HG03108 (cell line): ENCODE results near the gene ARHGAP6.

ENCODE experiments used
- ATAC-seq: cut with Tn5 transposase; IDR thresholded peaks from one replicate; pipeline ENCODE4 v1.9.1; 2021; ENCODE audit warnings: moderate library complexity; ENCODE audit not compliant: unreplicated experiment

ARHGAP6 gene

GRCh38 chrX:11464380-11464779 is 201.3 kb downstream of the ARHGAP6 start:
- ATAC-seq, result no peak

- ATAC-seq, result no peak
Observed at GRCh38 chrX:11462648-11463047, 203.1 kb downstream of the ARHGAP6 start.

- ATAC-seq, result no peak
Observed at GRCh38 chrX:11462136-11462535, 203.6 kb downstream of the ARHGAP6 start.

- no peak for ATAC-seq
Observed at GRCh38 chrX:11461201-11462001, 204.3 kb downstream of the ARHGAP6 start.

GRCh38 chrX:11460347-11460746 is 205.4 kb downstream of the ARHGAP6 start:
- ATAC-seq, result no peak

- ATAC-seq, result no peak
Observed at GRCh38 chrX:11458170-11458569, 207.6 kb downstream of the ARHGAP6 start.

GRCh38 chrX:11451151-11451550 is 214.6 kb downstream of the ARHGAP6 start:
- ATAC-seq, result no peak

GRCh38 chrX:11450354-11450753 is 215.4 kb downstream of the ARHGAP6 start:
- ATAC-seq, result no peak

GRCh38 chrX:11449613-11450012 is 216.1 kb downstream of the ARHGAP6 start:
- ATAC-seq, result no peak

GRCh38 chrX:11447418-11447817 is 218.3 kb downstream of the ARHGAP6 start:
- no peak for ATAC-seq

- no peak for ATAC-seq
Observed at GRCh38 chrX:11446949-11447348, 218.8 kb downstream of the ARHGAP6 start.

- no peak for ATAC-seq
Observed at GRCh38 chrX:11446336-11446735, 219.4 kb downstream of the ARHGAP6 start.

GRCh38 chrX:11445540-11445939 is 220.2 kb downstream of the ARHGAP6 start:
- no peak for ATAC-seq

GRCh38 chrX:11444052-11444451 is 221.7 kb downstream of the ARHGAP6 start:
- no peak for ATAC-seq

- ATAC-seq, result no peak
Observed at GRCh38 chrX:11439846-11440245, 225.9 kb downstream of the ARHGAP6 start.

- no peak for ATAC-seq
Observed at GRCh38 chrX:11438767-11439166, 227.0 kb downstream of the ARHGAP6 start.

- ATAC-seq, result no peak
Observed at GRCh38 chrX:11438380-11438723, 227.4 kb downstream of the ARHGAP6 start.

GRCh38 chrX:11437642-11438379 is 227.9 kb downstream of the ARHGAP6 start:
- no peak for ATAC-seq

- ATAC-seq, result no peak
Observed at GRCh38 chrX:11435568-11435967, 230.2 kb downstream of the ARHGAP6 start.

- ATAC-seq, result no peak
Observed at GRCh38 chrX:11434607-11435006, 231.1 kb downstream of the ARHGAP6 start.

- no peak for ATAC-seq
Observed at GRCh38 chrX:11431786-11432185, 233.9 kb downstream of the ARHGAP6 start.

GRCh38 chrX:11430271-11430670 is 235.4 kb downstream of the ARHGAP6 start:
- no peak for ATAC-seq
